ENCODE data around the gene TIAM2. TPM values are rescaled to one million over a fixed set of nuclear protein-coding genes. Genes with fewer than 3 reads are reported as not detected.

Gene TIAM2
- total RNA-seq, 2 experiments from 2014 or later: 10.6 to 11.0 TPM

DNA sequence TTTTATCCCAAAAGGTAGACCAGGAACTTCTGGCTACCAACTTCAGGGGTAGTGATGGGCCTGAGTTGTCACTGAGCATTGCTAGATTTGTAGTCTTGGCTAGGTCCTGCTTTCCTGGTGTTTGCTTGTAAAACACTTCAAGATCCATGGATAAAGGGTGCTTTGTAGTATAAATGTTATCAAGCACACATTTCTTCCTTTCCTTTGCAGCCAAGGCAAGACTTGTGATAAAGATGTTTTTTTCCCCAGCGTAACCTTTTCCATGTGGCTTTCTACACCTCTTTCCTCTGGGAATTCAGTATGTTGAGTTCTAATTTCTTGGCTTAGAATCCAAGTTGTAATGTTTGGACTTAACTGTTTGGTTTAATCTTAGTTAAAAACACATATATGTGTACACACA lies 145.9 kb downstream of the TIAM2 start:
- ChIA-PET POLR2A (no interaction called here), CTCF (no interaction called here)
- no peak for DNase-seq
- peaks cover 25% of the 10 kb centered on the region for H3K4me1 Mint-ChIP-seq (ENCODE audit: low read depth)
- H3K9me3 Mint-ChIP-seq: no peaks in the 10 kb centered on the region
- intact Hi-C loops (cut with micrococcal nuclease): no loop called here
- no peaks in the 10 kb centered on the region for H3K27me3 Mint-ChIP-seq
- H3K27ac Mint-ChIP-seq: no peak overlapping the region
- H3K4me3 Mint-ChIP-seq: no peak overlapping the region
- H3K36me3 Mint-ChIP-seq: peaks cover 8% of the 10 kb centered on the region

DNA sequence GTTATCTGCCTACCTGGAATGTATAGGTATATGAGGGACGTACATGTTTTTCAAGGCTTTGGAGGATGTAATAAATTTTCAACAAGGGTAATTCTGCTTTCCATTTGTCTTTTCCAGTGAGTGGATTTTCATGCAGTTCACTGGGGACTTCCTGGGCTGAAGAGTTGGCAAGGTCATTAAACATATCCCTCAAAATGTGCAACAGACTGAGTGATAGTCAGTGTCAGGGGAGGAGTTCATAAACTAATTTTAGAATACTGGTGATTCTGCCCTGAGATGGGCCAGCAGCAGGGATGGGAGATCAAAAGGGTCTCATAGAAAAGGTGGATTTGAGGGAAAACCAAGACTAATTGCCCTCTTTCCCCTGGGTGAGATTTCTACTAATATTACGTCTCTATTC lies 146.4 kb downstream of the TIAM2 start:
- Mint-ChIP-seq H3K4me1 (ENCODE audit: low read depth) (peaks cover 25% of the 10 kb centered on the region), H3K9me3 (no peaks in the 10 kb centered on the region), H3K4me3 (no peak overlapping the region), H3K27ac (no peak overlapping the region), H3K27me3 (no peaks in the 10 kb centered on the region), H3K36me3 (peaks cover 8% of the 10 kb centered on the region)
- DNase-seq: no peak
- ChIA-PET POLR2A (no interaction called here), CTCF (no interaction called here)
- intact Hi-C loops (cut with micrococcal nuclease): no loop called here

DNA sequence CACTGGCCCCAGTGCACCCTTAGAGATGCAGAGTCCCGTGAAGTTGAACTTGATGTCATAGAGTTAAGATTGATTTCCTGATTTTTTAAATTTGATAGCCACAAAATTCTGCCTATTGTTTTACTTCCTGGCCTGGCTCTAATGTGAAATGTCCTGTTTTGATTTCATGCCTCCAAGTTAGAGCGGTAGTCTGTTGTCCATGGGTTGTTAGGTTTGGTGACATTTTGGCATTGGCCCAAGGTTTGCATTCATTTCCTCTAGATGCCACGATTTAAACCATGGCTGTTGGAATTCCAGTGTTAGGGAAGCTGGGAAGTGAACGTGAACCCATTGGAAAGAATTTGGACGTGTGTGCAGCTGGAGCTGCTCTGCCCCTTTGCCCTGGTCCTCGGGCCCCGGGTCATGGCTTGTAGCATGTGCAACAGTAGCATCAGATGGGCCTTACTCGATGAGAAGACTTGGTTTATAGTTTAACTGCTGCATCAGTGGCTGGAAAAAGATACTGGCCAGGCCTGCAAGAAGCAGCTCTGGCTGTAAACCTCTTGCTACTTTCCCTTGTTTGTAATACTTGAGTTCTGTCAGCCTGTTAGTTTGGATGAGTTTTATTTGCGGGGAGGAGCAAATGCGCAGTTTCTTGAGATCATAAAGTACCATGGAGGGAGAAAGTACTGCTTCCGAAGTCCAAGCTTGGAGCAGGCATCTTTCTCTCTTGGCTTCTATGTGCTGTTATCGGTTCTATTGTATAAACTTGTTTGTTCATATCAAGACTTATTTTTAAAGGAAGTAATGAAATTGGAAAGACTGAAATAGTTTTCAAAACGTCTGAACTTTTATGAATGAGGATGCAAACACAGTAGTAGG lies 147.3 kb downstream of the TIAM2 start:
- intact Hi-C loops (cut with micrococcal nuclease): no loop called here
- H3K4me1 Mint-ChIP-seq (ENCODE audit: low read depth): peaks cover 25% of the 10 kb centered on the region
- H3K36me3 Mint-ChIP-seq: peaks cover 8% of the 10 kb centered on the region
- CTCF ChIA-PET: no interaction called here
- POLR2A ChIA-PET: interaction anchor here (0.9 kb wide), 1 partner anchor 29 kb away, joined by 3 read pairs; no protein-coding TSS in a partner anchor
- H3K27me3 Mint-ChIP-seq: no peaks in the 10 kb centered on the region
- no peaks in the 10 kb centered on the region for H3K9me3 Mint-ChIP-seq
- H3K4me3 Mint-ChIP-seq: peak overlapping the region; percentile 55
- no peak for DNase-seq
- H3K27ac Mint-ChIP-seq: peak overlapping the region; percentile 60

DNA sequence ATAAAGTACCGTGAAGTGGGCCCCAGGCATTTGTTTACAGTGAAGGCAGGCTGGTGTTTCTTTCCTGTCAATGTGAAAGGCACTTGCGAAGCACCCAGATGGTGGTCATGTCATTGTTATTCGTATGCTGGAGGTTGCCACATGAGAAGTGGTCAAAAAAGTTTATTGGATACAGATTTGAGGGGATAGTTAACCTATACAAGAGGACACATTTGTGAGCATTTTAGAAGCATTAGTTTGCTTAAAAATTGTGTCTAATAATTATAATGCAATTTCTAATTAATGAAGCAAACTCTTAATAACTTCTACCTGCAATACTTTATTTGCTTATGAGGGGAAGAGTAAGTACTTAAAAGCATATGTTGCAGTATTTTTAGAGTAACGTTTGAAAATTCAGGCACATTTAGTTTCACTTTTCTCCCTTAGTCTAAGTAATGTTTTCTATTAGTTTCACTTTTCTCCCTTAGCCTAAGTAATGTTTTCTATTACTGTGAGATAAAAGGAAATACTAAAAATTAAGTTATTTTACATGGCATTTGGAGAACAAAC lies 148.0 kb downstream of the TIAM2 start:
- H3K4me3 Mint-ChIP-seq: peak overlapping the region; percentile 55
- H3K27me3 Mint-ChIP-seq: no peaks in the 10 kb centered on the region
- H3K36me3 Mint-ChIP-seq: peaks cover 8% of the 10 kb centered on the region
- intact Hi-C loops (cut with micrococcal nuclease): no loop called here
- no peaks in the 10 kb centered on the region for H3K9me3 Mint-ChIP-seq
- DNase-seq: no peak
- H3K27ac Mint-ChIP-seq: peak overlapping the region; percentile 60
- H3K4me1 Mint-ChIP-seq (ENCODE audit: low read depth): peaks cover 29% of the 10 kb centered on the region
- ChIA-PET CTCF (no interaction called here), POLR2A (interaction anchor here (0.9 kb wide), 1 partner anchor 28 kb away, joined by 3 read pairs; no protein-coding TSS in a partner anchor)

DNA sequence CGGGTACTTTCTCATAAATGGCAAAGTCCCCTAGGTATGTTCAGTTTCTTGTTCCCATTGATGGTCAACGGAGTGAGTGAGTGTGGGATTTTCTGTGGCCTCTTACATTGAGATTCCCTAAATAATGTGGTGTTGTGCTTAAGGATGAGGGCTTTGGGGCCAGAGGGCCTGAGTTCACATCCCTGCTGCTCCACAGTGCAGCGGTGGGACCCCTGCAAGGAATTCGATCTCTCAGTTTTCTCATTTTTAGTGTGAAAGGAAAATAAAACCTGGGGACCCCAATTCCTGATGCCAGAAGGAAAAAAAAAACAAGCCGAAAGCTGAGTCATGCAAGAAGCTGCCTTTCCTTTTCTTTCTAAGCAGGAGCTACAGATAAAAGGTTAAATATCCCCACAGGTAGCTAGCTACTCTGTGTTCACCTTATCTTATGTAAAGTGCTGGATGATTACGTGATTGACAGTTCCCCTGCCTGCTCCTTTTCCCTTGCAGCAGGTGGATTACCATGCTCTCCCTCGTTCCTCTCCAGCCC lies 148.5 kb downstream of the TIAM2 start:
- Mint-ChIP-seq H3K27me3 (no peaks in the 10 kb centered on the region), H3K9me3 (no peaks in the 10 kb centered on the region), H3K4me3 (peak overlapping the region; percentile 55), H3K27ac (no peak overlapping the region), H3K4me1 (ENCODE audit: low read depth) (peaks cover 32% of the 10 kb centered on the region), H3K36me3 (peaks cover 8% of the 10 kb centered on the region)
- DNase-seq: no peak
- POLR2A ChIA-PET: no interaction called here
- intact Hi-C loops (cut with micrococcal nuclease): no loop called here
- CTCF ChIA-PET: no interaction called here

DNA sequence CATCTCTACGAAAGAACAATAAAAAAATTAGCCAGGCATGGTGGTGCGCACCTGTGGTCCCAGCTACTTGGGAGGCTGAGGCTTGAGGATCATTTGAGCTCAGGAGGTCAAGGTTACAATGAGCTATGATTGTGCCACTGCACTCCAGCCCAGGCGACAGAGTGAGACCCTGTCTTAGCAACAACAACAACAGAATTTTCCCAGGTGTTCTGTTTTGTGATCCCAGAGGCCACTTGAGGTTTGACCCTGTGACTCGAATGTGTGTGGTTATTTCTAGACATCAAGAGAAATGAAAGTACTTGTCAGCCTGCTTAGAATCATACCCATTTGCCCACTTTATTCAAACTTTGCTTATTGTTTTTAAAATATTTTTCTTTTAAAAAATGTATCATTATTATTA lies 151.1 kb downstream of the TIAM2 start:
- POLR2A ChIA-PET: no interaction called here
- intact Hi-C loops (cut with micrococcal nuclease): no loop called here

DNA sequence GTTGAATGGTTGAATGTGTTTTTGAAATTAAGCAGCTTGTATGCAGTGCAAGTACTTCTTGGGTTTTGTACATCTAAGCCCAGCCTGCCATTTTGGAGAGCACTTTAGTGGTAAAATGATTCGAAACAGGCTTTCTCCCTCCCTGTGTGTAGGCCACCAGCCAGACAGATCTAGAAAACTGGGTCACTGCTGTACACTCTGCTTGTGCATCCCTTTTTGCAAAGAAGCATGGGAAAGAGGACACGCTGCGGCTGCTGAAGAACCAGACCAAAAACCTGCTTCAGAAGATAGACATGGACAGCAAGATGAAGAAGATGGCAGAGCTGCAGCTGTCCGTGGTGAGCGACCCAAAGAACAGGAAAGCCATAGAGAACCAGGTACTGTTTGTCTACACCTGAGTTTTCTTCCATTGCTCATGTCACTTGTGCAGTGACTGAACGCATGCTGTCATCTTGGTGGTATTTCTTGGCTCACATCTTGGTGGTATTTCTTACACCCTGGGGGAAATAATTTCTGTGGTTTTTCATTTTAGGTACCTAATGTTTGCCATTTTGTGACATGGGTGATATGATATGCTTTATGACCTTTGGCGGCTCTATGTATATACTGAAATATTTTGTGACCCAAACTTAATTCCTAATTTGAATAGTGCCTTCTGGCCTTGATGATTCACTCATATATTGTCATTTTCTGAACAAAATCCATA lies 153.0 kb downstream of the TIAM2 start:
- intact Hi-C loops (cut with micrococcal nuclease): no loop called here
- H3K27ac Mint-ChIP-seq: no peak overlapping the region
- peaks cover 13% of the 10 kb centered on the region for H3K36me3 Mint-ChIP-seq
- ChIA-PET POLR2A (no interaction called here), CTCF (interaction anchor here (1.0 kb wide), 1 partner anchor 23 kb away, joined by 3 read pairs; no protein-coding TSS in a partner anchor)
- no peak for DNase-seq
- no peak overlapping the region for H3K4me3 Mint-ChIP-seq
- no peaks in the 10 kb centered on the region for H3K9me3 Mint-ChIP-seq
- H3K27me3 Mint-ChIP-seq: no peaks in the 10 kb centered on the region
- peaks cover 33% of the 10 kb centered on the region for H3K4me1 Mint-ChIP-seq (ENCODE audit: low read depth)

More for the DNA sequence above, 151.1 kb downstream of the TIAM2 start:
- H3K36me3 Mint-ChIP-seq: peaks cover 13% of the 10 kb centered on the region
- no peaks in the 10 kb centered on the region for H3K9me3 Mint-ChIP-seq
- no peak overlapping the region for H3K27ac Mint-ChIP-seq
- H3K27me3 Mint-ChIP-seq: no peaks in the 10 kb centered on the region
- no peak for DNase-seq
- H3K4me3 Mint-ChIP-seq: no peak overlapping the region
- peaks cover 37% of the 10 kb centered on the region for H3K4me1 Mint-ChIP-seq (ENCODE audit: low read depth)
- CTCF ChIA-PET: interaction anchor here (1.0 to 1.2 kb wide), 2 partner anchors 11 to 12 kb away, joined by 3 read pairs; no protein-coding TSS in a partner anchor

DNA sequence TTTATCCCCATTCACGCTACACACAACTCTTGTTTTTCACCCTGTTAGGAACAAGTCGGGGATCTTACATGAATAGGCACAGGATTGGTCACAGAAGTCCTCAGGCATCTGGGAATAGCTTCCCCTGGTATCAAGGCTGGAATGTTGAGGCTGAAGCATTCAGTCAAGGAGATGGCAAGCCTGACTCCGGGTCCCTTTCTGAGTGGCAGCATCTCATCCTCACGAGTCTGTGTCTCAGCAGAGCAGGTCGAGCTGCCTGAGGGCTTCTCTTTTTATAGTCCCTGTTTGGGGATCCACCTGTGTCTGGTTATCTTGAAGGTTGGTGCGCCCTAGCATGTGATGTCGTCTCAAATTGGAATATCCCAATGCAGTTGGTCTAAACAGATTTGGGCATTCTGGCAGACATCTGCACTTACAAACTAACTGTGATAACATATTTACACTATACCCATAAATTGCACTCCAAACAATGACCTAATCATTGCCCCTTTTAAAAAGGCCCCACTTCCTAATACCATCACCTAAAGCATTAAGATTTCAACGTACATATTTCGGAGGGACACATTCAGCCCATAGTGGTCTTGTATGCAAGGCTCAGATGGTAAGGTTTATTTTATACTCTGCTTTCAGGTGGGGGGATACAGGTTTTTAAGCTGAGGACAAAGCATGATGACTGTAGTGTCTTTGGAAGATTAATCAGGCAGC lies 156.0 kb downstream of the TIAM2 start:
- CTCF ChIA-PET: no interaction called here
- no peak for DNase-seq
- H3K9me3 Mint-ChIP-seq: no peaks in the 10 kb centered on the region
- intact Hi-C loops (cut with micrococcal nuclease): loop anchor here (10.0 kb wide), 1 partner anchor 916 kb away; no protein-coding TSS in a partner anchor
- peaks cover 51% of the 10 kb centered on the region for H3K4me1 Mint-ChIP-seq (ENCODE audit: low read depth)
- no peak overlapping the region for H3K27ac Mint-ChIP-seq
- H3K4me3 Mint-ChIP-seq: no peak overlapping the region
- POLR2A ChIA-PET: no interaction called here
- no peaks in the 10 kb centered on the region for H3K27me3 Mint-ChIP-seq
- peaks cover 6% of the 10 kb centered on the region for H3K36me3 Mint-ChIP-seq

DNA sequence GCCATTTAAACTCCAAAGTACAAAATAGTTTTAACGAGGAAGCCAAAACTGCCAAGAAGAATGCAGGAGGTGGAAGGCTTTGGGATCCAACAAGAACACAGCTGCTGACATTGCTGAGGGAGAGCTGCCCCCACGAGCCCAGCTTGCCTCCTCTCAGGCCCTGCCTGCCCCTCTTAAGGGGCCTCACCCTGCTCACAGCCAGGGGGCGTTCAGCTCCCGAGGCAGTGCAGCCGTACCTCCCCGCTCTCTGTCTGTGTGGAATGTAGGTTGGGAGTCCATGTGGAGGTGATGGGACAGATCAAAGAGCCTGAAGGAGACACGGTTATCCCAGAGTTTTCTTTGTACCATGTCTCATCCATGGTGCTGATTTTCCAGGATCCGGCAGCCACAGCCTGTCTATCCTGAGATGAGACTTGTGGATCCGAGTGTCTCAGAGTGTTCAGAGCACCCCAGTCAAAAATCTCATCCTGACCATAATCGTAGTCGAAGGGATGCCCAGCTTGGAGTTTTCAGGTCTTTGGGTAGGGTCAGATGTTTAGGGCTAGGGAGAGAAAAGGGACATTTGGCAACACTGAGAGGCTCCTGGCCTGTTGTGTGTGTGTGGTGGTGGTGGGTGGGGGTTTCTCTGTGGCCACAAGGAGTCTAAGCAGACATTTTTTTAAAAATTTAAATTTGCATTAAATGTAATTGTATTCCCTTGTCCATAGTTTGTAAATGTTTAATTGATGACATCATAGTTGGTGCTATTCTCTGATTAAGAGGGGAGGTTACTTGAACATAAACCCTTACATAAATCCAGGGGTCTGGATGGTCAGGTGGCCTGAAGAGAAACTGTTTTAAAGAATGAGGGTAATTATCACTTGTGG lies 157.3 kb downstream of the TIAM2 start:
- Mint-ChIP-seq H3K27ac (peak overlapping the region; percentile 93), H3K27me3 (no peaks in the 10 kb centered on the region), H3K4me1 (ENCODE audit: low read depth) (peaks cover 62% of the 10 kb centered on the region), H3K36me3 (peaks cover 6% of the 10 kb centered on the region), H3K9me3 (no peaks in the 10 kb centered on the region), H3K4me3 (no peak overlapping the region)
- intact Hi-C loops (cut with micrococcal nuclease): loop anchor here (10.0 kb wide), 1 partner anchor 918 kb away; no protein-coding TSS in a partner anchor
- POLR2A ChIA-PET: no interaction called here
- CTCF ChIA-PET: interaction anchor here (2.3 to 4.6 kb wide), 2 partner anchors 19 to 21 kb away, joined by 7 to 25 read pairs; no protein-coding TSS in a partner anchor
- DNase-seq: no peak

DNA sequence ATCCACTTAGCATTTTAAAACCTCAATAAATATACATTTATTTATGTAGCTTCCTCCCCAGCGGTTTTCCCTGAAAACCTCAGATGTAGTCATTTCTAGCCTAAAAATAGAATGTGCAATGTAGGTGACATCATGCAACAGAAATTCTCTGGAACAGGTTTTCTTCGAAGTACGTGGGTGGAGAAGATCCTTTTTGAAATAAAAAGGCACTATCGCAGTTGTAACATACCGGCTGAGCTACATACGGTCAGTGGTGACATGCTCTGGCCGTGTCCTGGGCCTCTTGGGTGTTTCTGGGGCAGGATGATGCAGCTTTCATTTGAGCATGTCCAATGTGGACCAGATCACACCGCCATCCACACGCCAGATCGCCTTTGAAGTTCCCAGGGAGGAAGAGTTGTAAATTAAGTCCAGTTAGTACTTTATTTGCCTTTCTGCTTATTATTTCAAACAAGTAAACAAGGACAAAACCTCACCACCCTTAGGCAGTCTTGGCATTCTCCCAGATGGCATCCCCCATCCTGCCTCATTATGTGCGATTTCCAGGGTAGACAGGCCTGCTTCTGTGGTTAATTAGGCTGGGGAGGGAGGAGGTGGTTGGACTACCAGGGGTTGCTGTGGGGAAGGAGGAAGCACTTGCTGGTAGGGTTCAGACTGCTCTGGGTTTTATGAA lies 159.2 kb downstream of the TIAM2 start:
- CTCF ChIA-PET: interaction anchor here (0.6 to 4.6 kb wide), 9 partner anchors 17 to 479 kb away, joined by 3 to 25 read pairs (median 4); no protein-coding TSS in a partner anchor
- intact Hi-C loops (cut with micrococcal nuclease): loop anchor here (1.0 to 10.0 kb wide), 6 partner anchors 17 to 919 kb away; no protein-coding TSS in a partner anchor
- Mint-ChIP-seq H3K36me3 (peaks cover 6% of the 10 kb centered on the region), H3K4me3 (peak overlapping the region; percentile 1), H3K27me3 (no peaks in the 10 kb centered on the region), H3K27ac (peak overlapping the region; percentile 93), H3K9me3 (no peaks in the 10 kb centered on the region), H3K4me1 (ENCODE audit: low read depth) (peaks cover 73% of the 10 kb centered on the region)
- peak; percentile 64 for DNase-seq
- POLR2A ChIA-PET: interaction anchor here (1.0 to 1.8 kb wide), 6 partner anchors 17 to 103 kb away, joined by 3 to 38 read pairs (median 4); no protein-coding TSS in a partner anchor

Measured in activated CD4-positive, alpha-beta memory T cell treated with anti-CD3 and anti-CD28 coated beads for 36 hours (primary cell).